IPS-NIHi7 (cell line): ENCODE measurements around the gene FAM193B.
A peak's percentile ranks its signal among the peaks of the same experiment; 100 is the strongest.

Source experiments
- DNase-seq: peaks from one replicate; pipeline ENCODE4 v3.0.0; 2012; ENCODE audit warnings: mixed read lengths; ENCODE audit errors: extremely low spot score

FAM193B gene

DNA sequence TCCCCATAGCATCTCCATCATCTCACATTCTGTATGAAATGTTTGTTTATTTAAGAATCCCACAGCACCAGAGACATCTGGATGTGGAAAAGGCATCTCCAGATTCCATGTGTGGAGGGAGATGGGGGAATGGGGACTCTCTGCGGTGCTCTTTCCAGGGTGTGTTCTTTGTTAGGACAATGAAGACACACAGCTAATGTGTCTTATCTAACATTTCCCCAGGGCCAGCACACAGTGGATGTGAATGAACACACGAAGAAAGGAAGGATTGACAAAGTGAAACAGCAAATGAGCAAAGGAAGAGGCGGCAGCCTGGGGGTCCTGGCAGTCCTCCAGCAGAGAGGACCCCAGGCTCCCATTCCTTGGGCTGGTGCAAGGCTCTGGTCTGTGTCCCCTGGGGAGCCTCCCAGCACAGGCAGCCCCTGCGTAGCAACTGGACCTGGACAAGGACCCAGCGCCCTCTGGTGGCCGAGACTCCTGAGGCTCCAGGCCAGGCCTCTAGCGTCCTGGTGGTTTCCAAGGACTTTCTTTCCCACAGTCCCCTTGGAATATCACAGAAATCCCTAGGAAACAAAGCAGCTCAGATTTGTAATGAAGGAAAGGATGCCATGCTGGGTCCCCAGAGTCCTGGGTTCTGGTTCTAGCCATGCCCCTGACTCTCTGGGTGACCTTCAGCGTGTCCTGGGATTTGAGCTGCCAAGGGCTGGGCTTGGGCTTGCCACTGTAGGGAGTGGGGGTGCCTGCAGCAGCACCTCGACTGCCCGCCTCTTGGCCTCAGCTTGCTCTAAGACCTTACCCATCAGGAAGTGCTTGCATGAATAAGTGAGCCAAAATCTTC lies 53.5 kb downstream of the FAM193B start:
- peak; percentile 88 for DNase-seq

DNA sequence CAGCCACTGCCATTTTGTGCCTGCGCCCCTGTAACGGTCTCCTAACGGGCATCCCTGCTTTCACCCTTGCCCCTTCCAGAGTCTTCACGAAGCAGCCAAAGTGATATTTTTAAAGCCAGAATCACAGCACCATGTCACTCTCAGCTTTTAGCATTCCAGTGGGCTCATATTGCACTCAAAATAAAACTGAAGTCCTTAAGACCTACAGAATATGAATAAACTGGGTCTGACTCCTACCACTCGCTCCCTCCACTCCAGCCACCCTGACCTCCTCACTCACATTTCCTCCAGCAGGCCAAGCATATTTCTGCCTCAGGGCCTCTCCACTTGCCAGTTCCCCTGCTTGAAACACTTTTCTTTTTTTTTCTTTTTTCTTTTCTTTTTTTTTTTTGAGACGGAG lies 54.5 kb downstream of the FAM193B start:
- no peak for DNase-seq

DNA sequence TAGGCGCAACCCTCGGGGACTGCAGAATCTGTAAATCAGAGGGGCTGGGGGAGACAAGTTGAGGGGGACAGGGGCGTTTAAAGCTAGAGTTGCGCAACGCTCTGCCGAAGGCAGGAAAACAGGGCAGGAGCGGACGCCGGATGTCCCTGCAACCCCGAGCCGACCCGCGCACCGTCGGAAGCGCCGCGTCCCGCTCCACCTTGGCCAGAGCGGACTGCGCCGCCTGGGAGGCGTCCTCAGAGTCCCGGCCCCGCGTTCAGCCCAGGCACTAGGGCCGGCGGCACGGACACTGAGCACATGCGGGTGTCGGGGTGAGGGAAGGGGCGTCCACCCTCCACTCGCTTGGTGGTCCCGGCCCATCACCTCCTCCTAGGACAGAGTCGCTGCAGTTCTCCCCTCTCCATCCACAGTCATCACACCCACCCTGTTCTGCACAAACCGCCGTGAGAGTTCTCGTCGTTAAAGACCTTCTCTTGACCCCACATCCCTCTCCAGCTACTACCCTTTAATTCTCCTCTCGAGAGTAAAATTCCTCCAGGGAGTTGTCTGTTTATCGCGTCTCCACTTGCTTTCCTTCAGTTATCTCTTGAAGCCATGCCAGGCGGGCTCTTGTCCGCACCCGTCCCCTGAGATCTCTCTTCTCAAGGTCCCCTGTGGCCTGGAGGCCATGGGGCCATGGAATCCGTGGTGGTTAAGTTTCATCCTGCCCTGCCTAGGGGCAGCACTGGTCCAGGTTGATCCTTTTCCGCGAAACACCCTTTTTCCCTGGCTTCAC lies 56.2 kb downstream of the FAM193B start:
- no peak for DNase-seq

DNA sequence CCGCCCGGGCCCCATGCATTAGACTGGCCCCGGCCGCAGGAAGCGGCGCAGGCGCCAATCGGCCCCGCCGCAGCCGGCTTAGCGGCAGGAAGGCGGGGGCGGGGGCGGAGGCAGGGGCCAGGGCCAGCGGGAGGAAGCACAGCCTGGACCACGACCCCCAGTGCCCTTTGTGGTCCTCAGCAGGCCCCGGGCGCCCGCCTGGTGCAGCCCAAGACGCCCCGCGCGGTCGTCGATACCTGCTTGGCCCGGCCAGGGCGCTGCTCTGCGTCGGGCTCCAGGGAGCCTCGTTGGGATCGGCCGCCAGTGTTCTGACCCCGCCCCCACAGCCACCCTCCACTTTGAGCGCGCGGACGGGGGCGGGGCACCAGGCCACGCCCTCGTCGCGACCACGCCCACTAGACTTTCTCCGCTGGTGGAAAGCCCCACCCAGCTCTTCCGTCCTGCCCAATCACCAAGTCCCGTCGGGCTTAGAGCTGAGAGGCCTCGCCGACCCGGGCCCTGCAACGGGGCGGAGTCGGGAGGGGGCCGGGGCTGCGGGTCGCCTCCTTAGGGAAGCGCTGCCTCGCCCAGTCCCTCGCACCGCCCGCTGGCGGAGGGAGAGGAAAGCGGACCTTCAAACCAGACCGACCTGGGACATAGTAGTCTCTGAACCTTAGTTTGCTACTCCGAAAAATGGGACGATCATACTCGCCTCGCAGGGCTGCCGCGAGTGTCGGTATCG lies 56.9 kb downstream of the FAM193B start, which contains the start of gene PDLIM7:
TSS of gene PDLIM7 (minus strand) at position 313 of the 721 bp plus-strand sequence. CDS start 1,092 bp downstream, outside the sequence.
- DNase-seq, result peak; percentile 98

DNA sequence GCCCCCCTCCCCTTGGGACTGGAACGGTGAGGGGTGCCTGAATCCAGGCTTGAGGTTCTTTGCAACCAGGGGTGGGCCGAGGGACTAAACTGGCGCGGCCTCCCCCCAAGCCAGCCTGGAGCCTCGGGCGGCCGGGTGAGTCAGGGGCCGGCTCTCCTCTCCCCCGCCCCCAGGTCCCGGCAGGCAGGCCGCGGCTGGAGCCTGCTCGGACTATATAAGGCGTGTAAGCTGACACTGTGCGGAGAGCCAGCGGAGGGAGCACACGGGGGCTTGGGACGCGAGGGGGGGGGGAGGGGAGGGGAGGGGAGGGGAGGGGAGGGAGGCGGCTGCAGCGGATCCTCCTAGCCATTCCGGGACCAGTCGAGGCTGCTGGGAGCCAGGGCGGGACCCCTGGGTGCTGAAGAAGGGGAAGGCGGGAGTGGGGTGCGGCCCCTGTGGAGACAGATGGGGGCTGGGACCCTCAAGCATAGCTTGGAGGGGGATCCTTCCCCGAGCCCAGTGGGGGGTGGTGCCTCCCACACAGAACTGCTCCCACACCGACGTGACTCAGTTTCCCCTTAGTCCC lies 57.6 kb downstream of the FAM193B start:
- peak; percentile 87 for DNase-seq

DNA sequence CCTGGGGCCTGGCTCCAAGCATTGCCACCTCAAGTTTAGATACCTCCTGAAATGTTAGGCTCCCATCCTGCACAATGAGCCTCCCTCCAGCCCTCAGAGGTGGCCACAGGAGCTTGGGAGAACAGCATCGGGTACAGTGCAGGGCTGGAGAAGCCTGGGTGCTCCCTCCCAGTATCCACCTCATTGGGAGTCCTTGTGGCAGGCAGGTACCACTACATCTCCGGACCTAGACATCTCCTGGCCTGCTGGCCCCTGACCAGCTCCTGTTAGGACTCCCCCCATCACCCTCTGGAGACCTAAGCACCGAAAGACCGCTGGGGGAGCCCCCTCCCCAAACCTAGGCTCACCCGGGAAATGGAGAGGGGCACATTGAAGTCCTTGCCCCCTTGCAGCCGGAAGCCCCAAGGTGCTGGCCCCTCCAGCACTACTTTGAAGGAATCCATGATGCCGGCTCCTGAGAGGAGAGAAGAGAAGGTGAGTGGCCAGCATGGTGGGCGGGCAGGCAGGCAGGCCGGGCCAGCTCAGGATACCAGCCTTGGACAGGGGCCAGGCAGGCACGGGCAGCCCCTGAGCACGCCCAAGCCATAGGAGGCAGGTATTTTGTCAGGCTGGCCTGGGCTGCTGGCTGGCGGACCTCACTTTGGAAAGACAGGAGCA lies 58.2 kb downstream of the FAM193B start:
- DNase-seq, result no peak

DNA sequence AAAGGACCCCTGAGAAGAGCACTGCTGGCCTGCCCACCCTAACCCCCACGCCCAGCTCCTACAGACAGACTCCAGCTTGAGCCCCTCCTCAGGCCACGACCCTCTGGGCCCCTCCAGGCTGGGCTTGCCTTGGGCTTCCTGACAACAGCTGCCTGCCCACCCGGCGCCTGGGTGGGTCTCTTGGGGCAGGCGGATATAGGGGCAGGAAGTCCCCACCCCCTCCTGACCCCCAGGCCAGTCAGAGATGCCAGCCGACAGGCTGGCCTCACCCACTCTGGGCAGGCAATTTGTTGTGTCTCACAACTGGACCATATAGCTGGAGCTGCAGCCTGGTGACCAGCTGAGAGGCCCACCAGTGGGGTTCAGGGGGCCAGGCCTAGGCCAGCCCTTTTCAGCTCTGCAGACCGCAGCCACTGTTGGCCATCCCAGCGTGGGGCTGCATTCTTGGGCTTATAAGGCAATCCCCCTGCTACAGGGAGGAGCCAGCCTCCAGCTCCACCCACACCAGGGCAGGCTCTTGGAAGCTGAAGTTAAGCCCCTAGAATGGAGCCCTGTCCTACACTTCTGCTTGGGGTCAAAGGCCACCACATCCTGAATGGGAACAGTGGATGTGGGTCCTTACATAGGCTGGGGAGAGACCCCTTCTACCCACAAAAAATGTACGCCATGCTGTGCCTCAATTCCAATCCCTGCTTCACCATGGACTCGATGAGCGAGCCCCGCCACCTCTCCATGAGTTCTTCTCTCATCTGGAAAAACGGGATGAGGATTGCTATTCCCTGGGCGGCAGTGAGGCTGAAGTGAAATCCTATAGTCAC lies 58.9 kb downstream of the FAM193B start:
- peak; percentile 69 for DNase-seq

DNA sequence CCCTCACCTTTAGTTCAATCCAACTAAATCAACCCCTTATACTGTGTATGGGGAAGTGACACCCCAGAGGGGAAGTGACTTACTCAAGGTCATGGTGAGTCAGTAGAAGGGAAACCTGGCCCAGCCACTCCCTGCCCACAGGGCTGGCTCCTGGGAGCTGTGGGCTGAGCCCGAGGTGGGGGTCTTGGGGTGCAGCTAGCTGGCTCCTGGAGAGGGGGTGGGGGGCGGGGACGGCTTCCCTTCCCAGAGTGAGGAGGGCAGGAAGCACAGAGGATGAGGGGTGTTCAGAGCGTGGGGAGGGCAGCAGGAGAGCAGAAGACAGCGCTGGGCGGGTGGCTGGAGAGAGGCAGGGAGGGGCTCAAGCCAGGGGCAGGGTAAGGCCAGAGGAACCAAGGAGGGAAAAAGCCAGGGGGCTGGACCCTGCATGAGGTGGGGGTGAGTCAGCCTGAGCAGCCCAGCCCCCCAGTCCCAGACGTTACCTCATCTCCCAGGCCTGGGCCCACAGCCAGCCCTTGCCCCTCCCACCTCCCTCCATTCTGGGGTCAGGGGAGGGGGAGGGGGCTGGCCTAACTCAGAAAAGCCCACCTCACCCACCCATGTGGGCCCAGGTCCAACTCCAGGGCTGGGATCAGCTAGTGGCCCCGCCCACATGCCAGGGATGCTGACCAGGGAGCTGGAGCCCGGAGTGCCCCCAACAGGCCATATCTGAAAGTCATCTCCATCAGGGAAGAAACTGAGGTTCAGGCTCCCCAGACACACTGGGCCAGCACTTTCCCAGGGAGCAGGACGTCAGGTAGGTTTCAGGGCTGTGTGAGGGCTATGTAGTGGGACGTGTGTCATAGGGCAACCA lies 59.8 kb downstream of the FAM193B start:
- DNase-seq, result peak; percentile 46

DNA sequence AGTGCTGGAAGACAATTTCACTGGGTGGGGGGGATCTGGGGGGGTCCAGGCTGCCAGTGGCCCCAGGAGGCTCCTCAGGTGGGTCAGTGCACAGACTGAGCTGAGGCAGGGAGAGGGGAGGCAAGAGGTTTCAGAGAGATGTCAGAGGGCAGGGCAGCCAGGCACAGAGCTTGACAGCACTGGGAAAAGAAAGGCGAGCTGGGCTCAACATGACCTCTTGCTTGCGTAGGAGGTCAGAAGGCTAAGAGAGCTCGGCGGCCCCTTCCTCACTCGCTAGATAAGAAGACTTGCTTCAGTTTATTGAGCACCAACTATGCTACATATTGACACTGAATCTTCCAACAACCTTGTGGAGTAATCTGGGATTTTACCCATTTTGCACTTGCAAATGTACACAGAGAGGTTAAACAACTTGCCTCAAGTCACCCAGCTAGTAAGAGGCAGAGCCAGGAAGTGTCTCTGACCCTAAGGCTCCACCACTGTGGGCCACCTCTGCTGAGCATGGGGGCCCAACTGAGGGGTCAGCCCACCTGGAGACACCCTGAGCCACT lies 60.5 kb downstream of the FAM193B start:
- no peak for DNase-seq

DNA sequence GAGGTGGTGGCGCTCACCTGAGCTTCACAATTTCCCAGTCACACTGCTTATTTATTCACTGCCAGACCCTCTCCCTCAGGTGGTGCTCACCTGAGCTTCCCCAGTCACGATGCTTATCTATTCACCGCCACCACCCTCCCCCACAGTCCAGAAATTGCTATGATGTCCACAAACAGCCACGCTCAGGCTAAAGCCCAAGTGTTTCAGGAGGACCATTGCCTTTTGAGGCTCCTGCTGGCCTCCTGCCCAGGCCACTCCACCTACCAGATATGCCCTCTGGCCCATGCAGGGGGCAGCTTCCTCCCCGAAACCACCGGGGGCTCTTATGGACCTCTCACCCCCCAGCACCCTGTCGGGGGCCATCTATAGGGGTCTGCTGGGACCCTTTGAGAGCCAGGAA lies 61.5 kb downstream of the FAM193B start:
- no peak for DNase-seq

DNA sequence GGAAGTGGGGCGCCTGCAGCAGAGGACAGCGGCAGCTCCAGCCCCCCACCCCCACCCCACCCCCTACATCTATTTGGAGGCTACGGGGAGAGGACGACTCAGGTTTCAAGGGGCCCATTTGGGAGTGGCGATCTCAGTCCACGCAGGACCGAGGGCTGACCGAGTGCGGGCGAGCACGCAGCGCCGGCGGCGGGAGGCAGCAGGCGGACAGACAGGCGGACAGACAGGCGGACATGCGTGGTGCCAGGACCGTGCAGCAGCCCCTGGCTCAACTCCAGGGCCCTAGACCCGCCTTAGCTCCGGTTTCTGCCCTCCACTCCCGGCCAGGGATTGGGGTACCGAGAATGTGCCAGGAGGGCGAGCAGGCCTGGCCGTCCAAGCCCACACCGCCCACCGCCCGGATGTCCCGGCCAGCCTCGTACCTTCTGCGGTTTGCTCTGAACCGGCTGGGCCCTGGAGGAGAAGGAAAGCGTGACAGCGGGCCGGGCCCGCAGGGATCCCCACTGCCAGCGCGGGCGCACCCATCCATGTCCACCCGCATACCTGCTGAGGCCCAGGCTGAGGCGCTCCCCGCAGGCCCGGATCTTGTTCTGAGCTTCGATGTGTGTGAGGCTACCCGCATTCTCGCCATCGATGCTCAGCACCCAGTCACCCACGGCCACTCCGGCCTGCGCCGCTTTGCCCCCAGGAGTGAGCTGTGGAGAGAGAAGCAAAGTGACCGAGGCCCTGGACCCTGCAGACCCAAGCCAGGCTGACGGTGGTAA lies 62.2 kb downstream of the FAM193B start:
- no peak for DNase-seq

DNA sequence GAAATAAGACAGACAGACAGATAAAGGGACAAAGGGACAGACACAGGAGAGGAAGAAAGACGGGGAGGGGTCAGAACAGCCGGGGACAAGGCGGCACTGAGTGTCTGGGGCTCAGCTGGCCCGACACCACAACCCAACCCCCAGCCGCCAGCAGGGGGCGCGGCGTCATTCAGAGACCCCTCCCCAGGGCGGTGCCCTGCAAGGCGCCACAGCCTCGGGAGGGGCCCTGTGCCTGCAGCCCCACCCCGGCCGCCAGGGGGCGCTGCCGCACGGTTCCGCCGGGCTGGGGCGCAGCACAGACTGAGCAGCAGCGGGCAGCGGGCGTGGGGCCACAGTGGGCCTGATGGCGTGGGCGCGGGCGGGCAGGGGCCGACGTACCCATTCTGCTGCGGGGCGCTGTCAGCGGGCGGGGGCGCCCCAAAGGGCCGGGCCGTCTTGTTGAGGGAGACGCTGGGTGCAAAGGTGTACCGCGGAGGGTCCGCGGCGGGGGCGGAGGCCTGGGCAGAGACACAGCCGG lies 62.9 kb downstream of the FAM193B start:
- peak; percentile 91 for DNase-seq

DNA sequence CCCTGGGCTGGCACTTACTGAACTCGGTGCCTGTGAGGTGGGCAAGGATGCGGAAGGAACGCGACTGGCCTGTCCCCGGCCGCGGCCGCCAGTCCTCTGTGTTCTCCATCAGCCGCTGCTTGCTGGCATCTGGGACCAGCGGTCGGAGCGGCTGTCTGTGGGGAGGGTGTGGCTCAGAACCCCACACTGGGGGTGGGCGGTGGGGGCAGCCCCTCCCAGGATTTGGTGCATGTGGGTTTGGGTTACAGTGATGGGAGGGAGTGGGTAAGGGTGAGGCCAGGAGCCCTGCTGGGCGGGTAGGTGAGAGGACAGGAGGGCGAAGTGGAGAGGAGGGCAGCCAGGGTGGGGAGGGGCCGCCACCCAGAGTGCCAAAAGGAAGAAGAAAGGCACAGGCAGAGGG lies 63.4 kb downstream of the FAM193B start:
- DNase-seq, result no peak

DNA sequence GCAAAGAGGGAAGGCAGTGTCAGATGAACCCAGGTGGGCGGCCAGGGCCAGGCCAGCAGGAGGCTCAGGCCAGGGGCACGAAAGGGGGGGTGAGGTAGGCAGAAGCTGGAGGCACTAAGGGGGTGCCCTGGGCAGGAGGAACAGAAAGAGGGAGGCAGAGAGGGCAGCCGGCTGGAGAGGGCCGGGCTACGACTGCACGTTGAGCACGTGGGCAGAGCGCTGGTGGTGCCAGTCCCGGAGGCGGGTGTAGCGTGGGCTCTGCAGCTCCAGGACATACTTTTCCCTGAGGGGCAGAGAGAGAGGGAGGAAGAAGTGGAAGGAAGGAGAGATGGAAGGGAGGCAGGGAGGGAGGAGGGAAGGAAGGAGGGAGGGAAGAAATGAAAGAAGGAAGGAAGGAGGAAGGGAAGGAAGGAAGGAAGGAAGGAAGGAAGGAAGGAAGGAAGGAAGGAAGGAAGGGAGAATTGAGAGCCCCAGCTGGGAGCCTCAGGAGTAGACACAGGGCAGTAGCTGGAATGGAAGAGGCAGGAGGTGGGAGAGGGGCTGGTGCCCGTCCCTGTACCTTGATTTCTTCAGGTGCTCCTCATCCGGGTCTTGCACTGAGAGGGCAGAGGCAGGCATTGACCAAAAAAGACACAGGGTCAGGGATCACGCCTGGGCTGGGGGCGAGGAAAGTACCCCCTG lies 63.9 kb downstream of the FAM193B start:
- no peak for DNase-seq

DNA sequence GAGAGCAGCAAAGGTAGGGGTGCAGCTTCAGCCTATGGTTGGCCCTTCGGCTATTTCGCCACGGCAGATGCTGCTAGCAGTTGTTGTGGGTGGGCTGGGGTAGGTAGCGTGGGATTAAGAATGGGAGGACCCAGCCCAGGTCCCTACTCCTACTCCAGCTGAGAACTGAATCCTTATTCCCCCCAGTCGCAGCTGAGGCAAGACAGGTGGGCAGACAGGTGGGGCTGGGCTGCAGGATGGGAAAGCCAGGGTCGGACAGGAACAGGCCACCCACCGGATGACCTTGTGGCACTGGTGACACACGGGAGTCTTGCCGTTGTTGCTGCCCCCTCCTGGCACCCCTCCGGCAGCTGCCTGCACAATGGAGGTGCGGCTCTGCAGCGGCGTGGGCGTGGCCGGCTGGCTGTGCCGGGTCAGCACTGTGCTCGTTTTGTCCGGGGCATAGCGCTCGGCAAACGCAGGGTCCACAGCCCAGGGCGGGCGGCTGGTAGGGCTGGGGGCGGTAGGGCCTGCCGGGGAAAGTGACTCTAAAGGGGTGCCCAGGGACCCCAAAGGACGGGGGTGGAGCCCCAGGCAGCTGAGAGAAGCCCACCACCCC lies 65.1 kb downstream of the FAM193B start:
- no peak for DNase-seq

DNA sequence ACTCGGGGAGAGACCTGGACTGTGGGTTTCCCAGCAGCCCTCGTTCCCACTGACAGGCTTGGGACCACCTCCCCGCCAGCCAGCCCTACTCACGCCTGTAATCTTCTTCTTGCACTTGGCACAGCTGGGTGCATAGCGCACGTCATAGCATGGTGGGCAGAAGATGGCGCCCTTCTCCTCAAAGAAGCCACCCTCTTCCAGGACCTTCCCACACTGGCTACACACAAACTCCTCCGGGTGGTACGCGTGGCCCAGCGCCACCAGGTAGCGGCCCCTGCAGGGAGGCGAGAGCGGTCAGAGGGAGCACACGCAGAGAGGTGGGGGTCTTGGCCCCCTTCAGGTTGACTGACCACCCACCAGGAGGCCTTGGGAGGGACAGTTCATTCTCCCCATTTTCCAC lies 66.4 kb downstream of the FAM193B start:
- DNase-seq, result no peak

DNA sequence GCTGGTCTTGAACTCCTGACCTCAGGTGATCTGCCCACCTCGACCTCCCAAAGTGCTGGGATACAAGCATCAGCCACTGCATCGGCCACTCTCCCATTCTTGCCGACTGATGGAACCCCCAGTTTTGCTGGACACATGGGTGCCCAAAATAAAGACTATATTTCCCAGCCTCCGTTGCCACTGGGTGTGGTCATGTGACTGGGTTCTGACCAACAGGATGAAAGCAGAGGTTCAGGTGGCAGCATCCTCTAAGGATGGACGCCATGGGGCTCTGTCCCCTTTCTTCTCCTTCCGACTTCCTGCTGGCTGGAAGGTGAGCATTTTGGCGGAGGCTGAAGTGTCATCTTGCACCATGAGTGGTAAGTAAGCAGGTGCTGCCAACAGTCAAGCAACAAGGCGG lies 67.2 kb downstream of the FAM193B start:
- no peak for DNase-seq
